Prostate gland (tissue), 2 donors: ENCODE results near the gene UBR3. TPM values are rescaled to one million over a fixed set of nuclear protein-coding genes. Genes with fewer than 3 reads are reported as not detected.

ENCODE experiments used
- DNase-seq: peaks from one replicate; pipeline ENCODE4 v3.0.0-alpha.2; 2019; ENCODE audit warnings: low spot score
- H3K27ac ChIP-seq, 2 donors: fragments of 200-600 bp; sonication (generic); 2 replicates each; pipeline ENCODE4 v1.5.1; 2017 to 2019
- H3K27me3 ChIP-seq: fragments of 200-600 bp; sonication (generic); replicated peaks from 2 replicates; pipeline ENCODE4 v1.5.1; 2019; ENCODE audit not compliant: insufficient read depth
- H3K36me3 ChIP-seq, 2 donors: fragments of 200-600 bp; sonication (generic); 1 replicate in 1 of 2; 2 replicates in 1 of 2; pipeline versions ENCODE4 v1.5.1 to v1.8.1; 2017 to 2019
- H3K4me1 ChIP-seq: fragments of 200-600 bp; sonication (generic); replicated peaks from 2 replicates; pipeline ENCODE4 v1.5.1; 2019
- H3K4me3 ChIP-seq, 2 donors: fragments of 200-600 bp; sonication (generic); 2 replicates each; pipeline ENCODE4 v1.5.1; 2017 to 2019
- H3K9me3 ChIP-seq: fragments of 200-600 bp; sonication (generic); 2 replicates; pipeline ENCODE4 v1.5.1; 2017
- CTCF ChIP-seq, 4 experiments: fragments of 200-600 bp in 2 of 4; fragments of 450-650 bp in 2 of 4; sonication (generic) in 2 of 4; IDR thresholded peaks; 1 replicate in 3 of 4; 2 replicates in 1 of 4; pipeline ENCODE4 v1.5.1; 2016 to 2019; ENCODE audit warnings: antibody characterized with exemption in 4 of 4, mild to moderate bottlenecking in 2 of 4, moderate library complexity in 2 of 4
- POLR2A ChIP-seq: fragments of 450-650 bp; IDR thresholded peaks from one replicate; pipeline ENCODE4 v1.6.1; 2016; ENCODE audit warnings: antibody characterized with exemption, mild to moderate bottlenecking
- POLR2AphosphoS5 ChIP-seq: sonication (generic); formaldehyde crosslinking; IDR thresholded peaks from one replicate; pipeline ENCODE4 v1.6.1; 2017; ENCODE audit warnings: antibody characterized with exemption
- WGBS: methylation state at CpG from one replicate; pipeline ENCODE4 v1.1.5; 2018; 5-methylcytosine and 5-hydroxymethylcytosine counted together
- intact Hi-C: fragments of 100-400 bp; cut with DNase I; formaldehyde crosslinking; loops from one replicate; pipeline ENCODE4 v1.14.2; 2022
- total RNA-seq, 2 donors: library from RNA; depleted of rRNA; stranded (reverse); fragments of >200 nt; gene quantifications; one replicate each; pipeline ENCODE4 v1.1.0, GENCODE V29; 2016

UBR3 gene
- total RNA-seq, 2 donors from 2014 or later: 41.1 to 89.9 TPM

- no peaks in the 10 kb centered on the region for H3K9me3 ChIP-seq
These were observed 36.7 kb upstream of the UBR3 start for GRCh38 chr2:169790581-169790980.

GRCh38 chr2:169795181-169795580 lies 32.1 kb upstream of the UBR3 start:
- Histone ChIP-seq H3K4me1 (no peaks in the 10 kb centered on the region), H3K27ac (no peak overlapping the region), H3K36me3 (no peaks in the 10 kb centered on the region), H3K9me3 (no peaks in the 10 kb centered on the region), H3K27me3 (no peaks in the 10 kb centered on the region), H3K4me3 (no peak overlapping the region)
- intact Hi-C loops: no loop called here
- WGBS: 96% methylated on average over 2 of the region's 2 CpGs
- TF ChIP-seq POLR2A (no peak), POLR2AphosphoS5 (no peak), CTCF (IDR thresholded peaks at IDR 0.05) (no peak)
- DNase-seq: no peak

More at GRCh38 chr2:169790581-169790980, 36.7 kb upstream of the UBR3 start:
- no peak for DNase-seq
- intact Hi-C loops: no loop called here
- no peaks in the 10 kb centered on the region for H3K27me3 ChIP-seq
- no peak overlapping the region for H3K27ac ChIP-seq
- H3K4me1 ChIP-seq: no peaks in the 10 kb centered on the region
- 83% methylated on average over 5 of the region's 5 CpGs for WGBS
- no peak overlapping the region for H3K4me3 ChIP-seq
- TF ChIP-seq POLR2AphosphoS5 (no peak), POLR2A (no peak), CTCF (IDR thresholded peaks at IDR 0.05) (no peak)
- H3K36me3 ChIP-seq: no peaks in the 10 kb centered on the region

DNA sequence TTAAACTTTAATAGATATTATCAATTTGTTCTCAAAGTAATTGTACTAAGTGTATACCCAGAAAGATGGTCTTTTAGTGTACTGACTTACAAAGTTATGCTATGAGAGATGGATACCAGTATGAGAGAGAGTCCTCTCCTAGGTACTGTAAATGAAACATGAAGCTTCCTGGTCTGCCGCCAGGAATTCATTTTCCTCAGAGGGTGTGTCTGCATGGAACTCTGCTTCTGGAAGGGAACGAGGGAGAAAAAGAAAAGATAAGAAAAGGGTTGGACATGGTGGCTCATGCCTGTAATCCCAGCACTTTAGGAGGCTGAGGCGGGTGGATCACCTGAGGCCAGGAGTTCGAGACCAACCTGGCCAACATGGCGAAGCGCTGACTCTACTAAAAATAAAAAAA lies 30.8 kb upstream of the UBR3 start:
- Histone ChIP-seq H3K4me3 (no peak overlapping the region), H3K4me1 (no peaks in the 10 kb centered on the region), H3K36me3 (no peaks in the 10 kb centered on the region), H3K27me3 (no peaks in the 10 kb centered on the region), H3K9me3 (no peaks in the 10 kb centered on the region), H3K27ac (no peak overlapping the region)
- intact Hi-C loops: no loop called here
- no peak for DNase-seq
- WGBS: 84% methylated on average over 6 of the region's 6 CpGs
- TF ChIP-seq POLR2A (no peak), POLR2AphosphoS5 (no peak)

- Histone ChIP-seq H3K27ac (no peak overlapping the region), H3K9me3 (no peaks in the 10 kb centered on the region), H3K27me3 (no peaks in the 10 kb centered on the region), H3K4me3 (no peak overlapping the region), H3K36me3 (no peaks in the 10 kb centered on the region), H3K4me1 (no peaks in the 10 kb centered on the region)
- WGBS: 88% methylated on average over 5 of the region's 5 CpGs
- TF ChIP-seq POLR2AphosphoS5: no peak
- TF ChIP-seq CTCF (IDR thresholded peaks at IDR 0.05): no peak
- no peak for TF ChIP-seq POLR2A
- no peak for DNase-seq
- intact Hi-C loops: no loop called here
These were observed 29.7 kb upstream of the UBR3 start for GRCh38 chr2:169797601-169798000.

- WGBS: 8% methylated on average over 4 of the region's 4 CpGs
- intact Hi-C loops: no loop called here
- H3K4me3 ChIP-seq: peak overlapping the region; percentile 76 to 91
- H3K27ac ChIP-seq: peak overlapping the region; percentile 85 to 89
- H3K27me3 ChIP-seq: no peaks in the 10 kb centered on the region
- TF ChIP-seq POLR2A (no peak), POLR2AphosphoS5 (no peak)
- no peaks in the 10 kb centered on the region for H3K9me3 ChIP-seq
- H3K36me3 ChIP-seq: no peaks in the 10 kb centered on the region
- DNase-seq: no peak
- no peaks in the 10 kb centered on the region for H3K4me1 ChIP-seq
These were observed 28.9 kb upstream of the UBR3 start for GRCh38 chr2:169798397-169798717.

DNA sequence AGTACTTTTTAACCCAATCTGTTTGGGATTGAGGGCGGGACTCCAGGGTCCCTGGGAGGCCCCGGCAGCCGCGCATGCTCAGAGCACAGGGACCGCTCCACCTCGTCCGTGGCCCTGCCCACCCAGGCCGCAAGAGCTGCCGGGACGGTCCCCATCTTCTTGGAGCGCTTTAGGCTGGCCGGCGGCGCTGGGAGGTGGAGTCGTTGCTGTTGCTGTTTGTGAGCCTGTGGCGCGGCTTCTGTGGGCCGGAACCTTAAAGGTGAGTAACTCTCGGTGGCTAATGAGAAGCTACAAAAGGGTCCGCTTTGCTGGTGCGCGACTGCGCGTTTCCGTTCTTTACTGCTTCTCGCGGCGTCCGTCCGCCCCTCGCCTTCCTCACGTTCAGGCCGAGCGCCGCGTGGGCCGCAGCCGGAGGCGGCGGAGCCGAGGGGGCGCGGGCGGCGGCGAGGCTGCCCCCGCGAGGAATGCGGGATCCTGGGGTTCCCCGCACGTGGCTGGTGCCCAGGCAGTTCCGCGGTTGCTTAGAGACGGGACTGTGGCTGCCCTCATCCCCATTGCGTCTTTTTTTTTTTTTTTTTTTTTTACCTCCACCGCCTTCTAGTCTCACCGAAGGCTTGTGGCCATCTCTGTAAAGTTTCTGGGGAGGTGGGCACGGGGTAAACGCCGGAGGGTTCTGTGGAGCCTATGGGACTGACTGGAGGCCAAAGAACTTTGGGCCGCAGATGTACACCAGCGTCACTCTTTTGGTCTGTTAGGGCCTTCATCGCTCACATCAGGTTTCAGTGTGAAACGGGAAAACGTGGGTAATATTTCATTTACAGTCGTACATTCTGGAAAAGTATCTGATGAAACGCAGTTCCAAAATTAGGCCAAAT lies 28.3 kb upstream of the UBR3 start, which contains the start of gene SSB:
SSB (plus strand) TSS at position 154 of the 875 bp plus-strand sequence. CDS start 2,090 bp downstream, outside the sequence.
- under 1% methylated on average over 63 of the region's 67 CpGs for WGBS
- DNase-seq: peak; percentile 89
- Histone ChIP-seq H3K4me3 (peak within 1 kb of the TSS; percentile 76 to 91), H3K27ac (peak within 1 kb of the TSS; percentile 85 to 89), H3K4me1 (no peaks in the 10 kb centered on the region), H3K9me3 (no peaks in the 10 kb centered on the region), H3K36me3 (no peaks in the 10 kb centered on the region), H3K27me3 (no peaks in the 10 kb centered on the region)
- intact Hi-C loops: no loop called here
- TF ChIP-seq POLR2AphosphoS5: peak; percentile 91
- no peak for TF ChIP-seq CTCF (IDR thresholded peaks at IDR 0.05)
- TF ChIP-seq POLR2A: peak; percentile 62
